ENCODE results near the gene WDR18.
A peak's percentile ranks its signal among the peaks of the same experiment; 100 is the strongest.

WDR18 gene

GRCh38 chr19:993361-993830 lies 9.3 kb downstream of the WDR18 start:
- no peak for DNase-seq

- no peak for DNase-seq
These were observed 9.8 kb downstream of the WDR18 start for GRCh38 chr19:993831-994393.

GRCh38 chr19:994516-994915 lies 10.4 kb downstream of the WDR18 start:
- DNase-seq: no peak

- no peak for DNase-seq
These were observed 11.1 kb downstream of the WDR18 start for GRCh38 chr19:995051-995827.

- DNase-seq: peak; percentile 64
These were observed 12.1 kb downstream of the WDR18 start for GRCh38 chr19:996051-996838.

GRCh38 chr19:998064-998463 lies 13.9 kb downstream of the WDR18 start:
- no peak for DNase-seq

- DNase-seq: no peak
These were observed 15.2 kb downstream of the WDR18 start for GRCh38 chr19:999379-999719.

GRCh38 chr19:1000095-1000494 lies 15.9 kb downstream of the WDR18 start, which contains the start of gene GRIN3B:
Gene GRIN3B, plus strand, starts transcription at chr19:1000419. Its CDS starts 19 bp downstream, at chr19:1000438.
- DNase-seq: peak; percentile 56

GRCh38 chr19:1000591-1001537 lies 16.7 kb downstream of the WDR18 start:
- DNase-seq: no peak

- peak; percentile 33 for DNase-seq
These were observed 17.5 kb downstream of the WDR18 start for GRCh38 chr19:1001538-1002166.

GRCh38 chr19:1002600-1002999 lies 18.5 kb downstream of the WDR18 start:
- no peak for DNase-seq

GRCh38 chr19:1003283-1003682 lies 19.1 kb downstream of the WDR18 start:
- DNase-seq: no peak

GRCh38 chr19:1004204-1004802 lies 20.2 kb downstream of the WDR18 start:
- no peak for DNase-seq

GRCh38 chr19:1004803-1005664 lies 20.9 kb downstream of the WDR18 start:
- no peak for DNase-seq

GRCh38 chr19:1006711-1007398 lies 22.7 kb downstream of the WDR18 start:
- DNase-seq: no peak

GRCh38 chr19:1007399-1008251 lies 23.5 kb downstream of the WDR18 start:
- no peak for DNase-seq

- DNase-seq: no peak
These were observed 24.3 kb downstream of the WDR18 start for GRCh38 chr19:1008268-1009040.

Measured in fibroblast of skin of right biceps (primary cell).